ENCODE measurements around the gene GRIK4. TPM values are rescaled to one million over a fixed set of nuclear protein-coding genes. Genes with fewer than 3 reads are reported as not detected.

The GRIK4 gene
- total RNA-seq, 1 experiment from 2014 or later, result not detected

DNA sequence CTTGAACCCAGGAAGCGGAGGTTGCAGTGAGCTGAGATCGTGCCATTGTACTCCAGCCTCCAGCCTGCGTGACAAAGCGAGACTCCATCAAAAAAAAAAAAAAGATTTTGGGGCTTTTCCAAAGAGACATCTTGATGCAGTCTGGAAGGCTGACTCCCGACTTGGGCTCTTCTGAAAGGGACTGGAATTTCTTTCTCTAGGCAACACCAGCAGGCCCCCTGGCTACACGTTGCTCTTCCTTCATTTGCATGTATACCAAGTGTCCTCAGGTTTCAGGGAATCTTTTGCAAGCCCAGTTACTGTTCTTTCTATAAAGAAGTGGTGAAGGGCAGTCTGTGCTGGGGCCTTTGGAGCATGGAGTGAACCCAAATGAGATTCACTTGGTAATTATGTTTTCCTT, 211.0 kb downstream of the GRIK4 start:
- H3K9me3 ChIP-seq (ENCODE audit: low read length), result peaks cover 8% of the 10 kb centered on the region; the same call in 1 of the 2 replicates
- no peaks in the 10 kb centered on the region for H3K4me1 ChIP-seq (ENCODE audit: insufficient read depth, low read length)
- no peaks in the 10 kb centered on the region for H3F3A ChIP-seq (ENCODE audit: low read length, unreplicated experiment)
- H3K9ac ChIP-seq (ENCODE audit: low read length), result no peak overlapping the region
- H4K20me1 ChIP-seq (ENCODE audit: low read length), result no peaks in the 10 kb centered on the region
- DNase-seq (no peak), ATAC-seq (no peak)
- H3K27ac ChIP-seq (ENCODE audit: low read length), result no peak overlapping the region
- TF ChIP-seq, protein P1, sequence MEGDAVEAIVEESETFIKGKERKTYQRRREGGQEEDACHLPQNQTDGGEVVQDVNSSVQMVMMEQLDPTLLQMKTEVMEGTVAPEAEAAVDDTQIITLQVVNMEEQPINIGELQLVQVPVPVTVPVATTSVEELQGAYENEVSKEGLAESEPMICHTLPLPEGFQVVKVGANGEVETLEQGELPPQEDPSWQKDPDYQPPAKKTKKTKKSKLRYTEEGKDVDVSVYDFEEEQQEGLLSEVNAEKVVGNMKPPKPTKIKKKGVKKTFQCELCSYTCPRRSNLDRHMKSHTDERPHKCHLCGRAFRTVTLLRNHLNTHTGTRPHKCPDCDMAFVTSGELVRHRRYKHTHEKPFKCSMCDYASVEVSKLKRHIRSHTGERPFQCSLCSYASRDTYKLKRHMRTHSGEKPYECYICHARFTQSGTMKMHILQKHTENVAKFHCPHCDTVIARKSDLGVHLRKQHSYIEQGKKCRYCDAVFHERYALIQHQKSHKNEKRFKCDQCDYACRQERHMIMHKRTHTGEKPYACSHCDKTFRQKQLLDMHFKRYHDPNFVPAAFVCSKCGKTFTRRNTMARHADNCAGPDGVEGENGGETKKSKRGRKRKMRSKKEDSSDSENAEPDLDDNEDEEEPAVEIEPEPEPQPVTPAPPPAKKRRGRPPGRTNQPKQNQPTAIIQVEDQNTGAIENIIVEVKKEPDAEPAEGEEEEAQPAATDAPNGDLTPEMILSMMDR (conservative IDR thresholded peaks at IDR 0.05; ENCODE audit: low read depth, low read length), result no peak
- TF ChIP-seq EZH2 (IDR thresholded peaks at IDR 0.05; ENCODE audit: low read length, unreplicated experiment) (no peak), EZH2phosphoT487 (IDR thresholded peaks at IDR 0.05; ENCODE audit: borderline replicate concordance, low read length) (no peak)
- H2AFZ ChIP-seq (ENCODE audit: low read length), result no peak overlapping the region
- H3K27me3 ChIP-seq (ENCODE audit: low read length), result peaks cover 57% of the 10 kb centered on the region
- POLR2A ChIA-PET (ENCODE audit: unreplicated experiment), result no interaction called here
- BruUV-seq (replicated peaks), result no TSS peak
- no peak overlapping the region for H3K4me2 ChIP-seq (ENCODE audit: low read length)
- H3K4me3 ChIP-seq (ENCODE audit: low read length), result no peak overlapping the region
- intact Hi-C loops (cut with micrococcal nuclease), result no loop called here
- H3K36me3 ChIP-seq (ENCODE audit: low read depth, low read length), result no peaks in the 10 kb centered on the region
- CTCF ChIA-PET, result no interaction called here
- H3K79me2 ChIP-seq (ENCODE audit: low read length), result no peaks in the 10 kb centered on the region
- no peaks in the 10 kb centered on the region for H3K9me2 ChIP-seq (replicated peaks; ENCODE audit: low read length)

DNA sequence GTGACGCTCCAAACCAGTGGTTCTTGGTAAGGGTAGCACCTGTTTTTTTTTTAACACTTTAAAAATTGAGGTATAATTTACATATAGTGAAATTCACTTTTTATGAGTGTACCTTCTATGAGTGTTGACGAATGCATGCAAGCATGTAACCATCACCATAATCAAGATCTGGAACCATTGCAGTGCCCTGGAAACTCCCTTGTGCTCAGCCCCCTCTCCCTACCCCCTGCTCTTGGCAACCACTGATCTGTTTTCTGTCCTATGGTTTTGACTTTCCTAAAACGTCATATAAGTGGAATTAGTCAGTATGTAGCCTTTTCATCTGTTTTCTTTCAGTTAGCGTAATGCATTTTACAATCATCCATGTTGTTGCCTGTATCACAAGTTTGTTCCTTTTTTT, 212.2 kb downstream of the GRIK4 start:
- Histone ChIP-seq H3K27me3 (ENCODE audit: low read length) (peaks cover 45% of the 10 kb centered on the region), H3K4me3 (ENCODE audit: low read length) (no peak overlapping the region), H3K9me3 (ENCODE audit: low read length) (peaks cover 9% of the 10 kb centered on the region; the same call in 1 of the 2 replicates), H2AFZ (ENCODE audit: low read length) (no peak overlapping the region), H3K9ac (ENCODE audit: low read length) (no peak overlapping the region), H3K4me2 (ENCODE audit: low read length) (no peak overlapping the region), H3K27ac (ENCODE audit: low read length) (no peak overlapping the region), H3F3A (ENCODE audit: low read length, unreplicated experiment) (no peaks in the 10 kb centered on the region), H3K36me3 (ENCODE audit: low read depth, low read length) (no peaks in the 10 kb centered on the region), H3K4me1 (ENCODE audit: insufficient read depth, low read length) (no peaks in the 10 kb centered on the region), H3K79me2 (ENCODE audit: low read length) (no peaks in the 10 kb centered on the region), H3K9me2 (replicated peaks; ENCODE audit: low read length) (no peaks in the 10 kb centered on the region), H4K20me1 (ENCODE audit: low read length) (no peaks in the 10 kb centered on the region)
- no TSS peak for BruUV-seq (replicated peaks)
- DNase-seq, result no peak
- CTCF ChIA-PET, result no interaction called here
- intact Hi-C loops (cut with micrococcal nuclease), result no loop called here
- ATAC-seq, result no peak
- no peak for TF ChIP-seq EZH2 (IDR thresholded peaks at IDR 0.05; ENCODE audit: low read length, unreplicated experiment)
- no peak for TF ChIP-seq EZH2phosphoT487 (IDR thresholded peaks at IDR 0.05; ENCODE audit: borderline replicate concordance, low read length)
- TF ChIP-seq, protein P1 (conservative IDR thresholded peaks at IDR 0.05; ENCODE audit: low read depth, low read length), result no peak
- POLR2A ChIA-PET (ENCODE audit: unreplicated experiment), result no interaction called here

DNA sequence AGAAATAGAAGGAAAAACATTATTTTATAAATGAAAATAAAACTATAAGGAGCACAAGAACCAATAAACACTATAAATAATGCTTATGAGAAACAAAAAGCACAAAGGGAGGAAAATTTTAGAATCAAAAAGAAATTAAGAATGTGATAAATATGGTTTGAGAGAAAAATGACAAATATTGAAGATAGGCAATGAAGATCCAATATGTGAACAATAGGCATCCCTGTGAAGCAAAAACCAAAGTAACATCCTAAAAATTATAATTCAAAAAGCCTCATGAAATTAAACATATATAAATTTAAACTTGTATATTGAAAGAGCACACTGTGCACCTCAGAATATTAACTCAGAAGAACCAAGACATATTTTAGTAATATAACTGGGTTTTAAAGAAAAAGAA, 216.2 kb downstream of the GRIK4 start:
- Histone ChIP-seq H3K4me2 (ENCODE audit: low read length) (no peak overlapping the region), H4K20me1 (ENCODE audit: low read length) (no peaks in the 10 kb centered on the region), H3K4me3 (ENCODE audit: low read length) (no peak overlapping the region), H3K79me2 (ENCODE audit: low read length) (no peaks in the 10 kb centered on the region), H3K4me1 (ENCODE audit: insufficient read depth, low read length) (no peaks in the 10 kb centered on the region), H2AFZ (ENCODE audit: low read length) (no peak overlapping the region), H3F3A (ENCODE audit: low read length, unreplicated experiment) (no peaks in the 10 kb centered on the region), H3K36me3 (ENCODE audit: low read depth, low read length) (no peaks in the 10 kb centered on the region), H3K27ac (ENCODE audit: low read length) (no peak overlapping the region), H3K9ac (ENCODE audit: low read length) (no peak overlapping the region), H3K27me3 (ENCODE audit: low read length) (peaks cover 46% of the 10 kb centered on the region), H3K9me3 (ENCODE audit: low read length) (peaks cover 9% of the 10 kb centered on the region; the same call in 1 of the 2 replicates), H3K9me2 (replicated peaks; ENCODE audit: low read length) (no peaks in the 10 kb centered on the region)
- CTCF ChIA-PET, result no interaction called here
- POLR2A ChIA-PET (ENCODE audit: unreplicated experiment), result no interaction called here
- ATAC-seq (no peak), DNase-seq (no peak)
- BruUV-seq (replicated peaks), result no TSS peak
- intact Hi-C loops (cut with micrococcal nuclease), result no loop called here
- no peak for TF ChIP-seq EZH2 (IDR thresholded peaks at IDR 0.05; ENCODE audit: low read length, unreplicated experiment)
- TF ChIP-seq EZH2phosphoT487 (IDR thresholded peaks at IDR 0.05; ENCODE audit: borderline replicate concordance, low read length), result no peak
- TF ChIP-seq, protein P1 (conservative IDR thresholded peaks at IDR 0.05; ENCODE audit: low read depth, low read length), result no peak

All from PC-3 (cell line).